LNCaP clone FGC (cell line): ENCODE measurements around the gene TMEM114.

Experiments
- DNase-seq: peaks from one replicate; pipeline ENCODE4 v3.0.0-alpha.2; 2011; ENCODE audit warnings: low read depth
- H3K4me3 ChIP-seq: 2 replicates; pipeline ENCODE4 v1.5.1; 2011; ENCODE audit warnings: mild to moderate bottlenecking, low read depth, low read length, control low read depth
- CTCF ChIP-seq: IDR thresholded peaks from 2 replicates; pipeline ENCODE4 v1.5.1; 2012; ENCODE audit warnings: mild to moderate bottlenecking; ENCODE audit not compliant: control insufficient read depth, insufficient read depth; ENCODE audit errors: extremely low read depth

The TMEM114 gene

GRCh38 chr16:8555400-8555799, 34.9 kb downstream of the TMEM114 start:
- DNase-seq: no peak
- no peak overlapping the region for H3K4me3 ChIP-seq
- no peak for TF ChIP-seq CTCF

- H3K4me3 ChIP-seq: no peak overlapping the region
- no peak for TF ChIP-seq CTCF
- no peak for DNase-seq
Measured at GRCh38 chr16:8554881-8555280, 35.4 kb downstream of the TMEM114 start.

GRCh38 chr16:8554022-8554421, 36.3 kb downstream of the TMEM114 start:
- no peak overlapping the region for H3K4me3 ChIP-seq
- no peak for TF ChIP-seq CTCF
- DNase-seq: no peak

GRCh38 chr16:8552487-8553221, 37.7 kb downstream of the TMEM114 start:
- no peak for DNase-seq
- no peak overlapping the region for H3K4me3 ChIP-seq
- TF ChIP-seq CTCF: no peak

- DNase-seq: no peak
- TF ChIP-seq CTCF: no peak
- no peak overlapping the region for H3K4me3 ChIP-seq
Measured at GRCh38 chr16:8551388-8552332, 38.7 kb downstream of the TMEM114 start.

GRCh38 chr16:8550728-8551387, 39.5 kb downstream of the TMEM114 start:
- DNase-seq: no peak
- H3K4me3 ChIP-seq: no peak overlapping the region
- no peak for TF ChIP-seq CTCF
